Osteoblast (primary cell): ENCODE measurements around the gene ZMYND11. TPM values are rescaled to one million over a fixed set of nuclear protein-coding genes. Genes with fewer than 3 reads are reported as not detected.

Source experiments
- DNase-seq: peaks from one replicate; pipeline ENCODE4 v3.0.0; 2011; ENCODE audit warnings: low spot score, mixed read lengths; ENCODE audit not compliant: insufficient read length; ENCODE audit errors: missing footprints
- H2AFZ ChIP-seq: 2 replicates; pipeline ENCODE4 v1.6.0; 2011; ENCODE audit warnings: mild to moderate bottlenecking, low read length
- H3K27ac ChIP-seq: 2 replicates; pipeline ENCODE4 v1.5.1; 2011; ENCODE audit warnings: mild to moderate bottlenecking, low read depth, low read length, moderate library complexity
- H3K27me3 ChIP-seq: 2 replicates; pipeline ENCODE4 v1.6.0; 2012; ENCODE audit warnings: mild to moderate bottlenecking, control low read depth, inconsistent platforms, low read length, moderate library complexity; ENCODE audit not compliant: insufficient read depth
- H3K36me3 ChIP-seq: 2 replicates; pipeline ENCODE4 v1.5.1; 2011; ENCODE audit warnings: mild to moderate bottlenecking, low read length, control low read depth, moderate library complexity; ENCODE audit not compliant: insufficient read depth
- H3K4me1 ChIP-seq: 2 replicates; pipeline ENCODE4 v1.5.1; 2011; ENCODE audit warnings: mild to moderate bottlenecking, low read length, control low read depth, moderate library complexity; ENCODE audit not compliant: insufficient read depth
- H3K4me2 ChIP-seq: 2 replicates; pipeline ENCODE4 v1.6.0; 2011; ENCODE audit warnings: mild to moderate bottlenecking, low read length; ENCODE audit not compliant: insufficient read depth
- H3K4me3 ChIP-seq: fragments of 200-600 bp; sonication (generic); 3 replicates; pipeline ENCODE4 v1.5.1; 2012; ENCODE audit warnings: mild to moderate bottlenecking, low read length, inconsistent platforms; ENCODE audit not compliant: insufficient read depth
- H3K79me2 ChIP-seq: 2 replicates; pipeline ENCODE4 v1.6.0; 2012; ENCODE audit warnings: mild to moderate bottlenecking, low read length, control low read depth, inconsistent platforms; ENCODE audit not compliant: insufficient read depth
- H3K9me3 ChIP-seq: 2 replicates; pipeline ENCODE4 v1.5.1; 2011; ENCODE audit warnings: low read depth, low read length, control low read depth
- H4K20me1 ChIP-seq: 2 replicates; pipeline ENCODE4 v1.6.0; 2012; ENCODE audit warnings: mild to moderate bottlenecking, low read length, control low read depth; ENCODE audit not compliant: insufficient read depth
- total RNA-seq: library from RNA; depleted of rRNA; stranded (reverse); fragments of >200 nt; gene quantifications from 2 replicates; pipeline ENCODE4 v1.2.3, GENCODE V29; 2012
- TF ChIP-seq, protein P1 (sequence below): IDR thresholded peaks from 2 replicates; pipeline ENCODE4 v1.5.1; 2011; ENCODE audit warnings: mild to moderate bottlenecking, low read depth, low read length, moderate library complexity; ENCODE audit errors: extremely low read depth

ZMYND11 gene
- total RNA-seq, 1 donor: 56.5 TPM

GRCh38 chr10:271722-272121 lies 136.5 kb downstream of the ZMYND11 start:
- TF ChIP-seq, protein P1, sequence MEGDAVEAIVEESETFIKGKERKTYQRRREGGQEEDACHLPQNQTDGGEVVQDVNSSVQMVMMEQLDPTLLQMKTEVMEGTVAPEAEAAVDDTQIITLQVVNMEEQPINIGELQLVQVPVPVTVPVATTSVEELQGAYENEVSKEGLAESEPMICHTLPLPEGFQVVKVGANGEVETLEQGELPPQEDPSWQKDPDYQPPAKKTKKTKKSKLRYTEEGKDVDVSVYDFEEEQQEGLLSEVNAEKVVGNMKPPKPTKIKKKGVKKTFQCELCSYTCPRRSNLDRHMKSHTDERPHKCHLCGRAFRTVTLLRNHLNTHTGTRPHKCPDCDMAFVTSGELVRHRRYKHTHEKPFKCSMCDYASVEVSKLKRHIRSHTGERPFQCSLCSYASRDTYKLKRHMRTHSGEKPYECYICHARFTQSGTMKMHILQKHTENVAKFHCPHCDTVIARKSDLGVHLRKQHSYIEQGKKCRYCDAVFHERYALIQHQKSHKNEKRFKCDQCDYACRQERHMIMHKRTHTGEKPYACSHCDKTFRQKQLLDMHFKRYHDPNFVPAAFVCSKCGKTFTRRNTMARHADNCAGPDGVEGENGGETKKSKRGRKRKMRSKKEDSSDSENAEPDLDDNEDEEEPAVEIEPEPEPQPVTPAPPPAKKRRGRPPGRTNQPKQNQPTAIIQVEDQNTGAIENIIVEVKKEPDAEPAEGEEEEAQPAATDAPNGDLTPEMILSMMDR: no peak
- H3K36me3 ChIP-seq: peaks cover 11% of the 10 kb centered on the region
- no peak for DNase-seq
- H3K4me1 ChIP-seq: peaks cover 10% of the 10 kb centered on the region
- no peaks in the 10 kb centered on the region for H4K20me1 ChIP-seq
- H3K4me3 ChIP-seq: no peak overlapping the region
- H3K4me2 ChIP-seq: no peak overlapping the region
- H3K9me3 ChIP-seq: no peaks in the 10 kb centered on the region
- H2AFZ ChIP-seq: no peak overlapping the region
- no peaks in the 10 kb centered on the region for H3K79me2 ChIP-seq
- no peak overlapping the region for H3K27ac ChIP-seq
- H3K27me3 ChIP-seq: no peaks in the 10 kb centered on the region

- H2AFZ ChIP-seq: no peak overlapping the region
- no peak overlapping the region for H3K4me3 ChIP-seq
- no peaks in the 10 kb centered on the region for H3K4me1 ChIP-seq
- TF ChIP-seq, protein P1: no peak
- no peak overlapping the region for H3K4me2 ChIP-seq
- peaks cover 20% of the 10 kb centered on the region for H3K36me3 ChIP-seq
- no peak overlapping the region for H3K27ac ChIP-seq
- H3K79me2 ChIP-seq: no peaks in the 10 kb centered on the region
- no peak for DNase-seq
- no peaks in the 10 kb centered on the region for H4K20me1 ChIP-seq
- no peaks in the 10 kb centered on the region for H3K27me3 ChIP-seq
- H3K9me3 ChIP-seq: no peaks in the 10 kb centered on the region
Observed at GRCh38 chr10:273088-273487, 137.8 kb downstream of the ZMYND11 start.

DNA sequence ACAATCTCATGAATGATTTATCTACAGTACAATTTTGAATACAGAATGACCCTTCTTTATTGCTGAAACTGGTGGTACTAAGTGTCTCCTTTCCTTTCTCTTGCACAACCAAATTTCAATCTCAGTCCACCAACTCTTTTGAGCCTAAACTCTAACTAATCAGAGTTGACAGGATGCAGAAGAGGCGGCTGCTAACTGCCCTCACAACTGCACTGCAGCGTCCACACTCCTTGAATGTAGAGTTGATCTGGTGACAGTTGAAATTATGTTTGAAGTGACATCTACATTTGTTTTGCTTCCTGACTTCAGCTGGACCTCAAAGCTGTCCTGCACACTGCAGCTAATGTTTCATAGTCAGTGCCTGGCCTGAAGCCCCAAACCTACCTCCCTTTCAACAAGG lies 139.6 kb downstream of the ZMYND11 start:
- Histone ChIP-seq H3K4me1 (no peaks in the 10 kb centered on the region), H3K79me2 (no peaks in the 10 kb centered on the region), H3K4me3 (no peak overlapping the region), H3K36me3 (peaks cover 27% of the 10 kb centered on the region), H3K27ac (no peak overlapping the region), H3K9me3 (no peaks in the 10 kb centered on the region), H3K27me3 (no peaks in the 10 kb centered on the region), H3K4me2 (no peak overlapping the region), H4K20me1 (no peaks in the 10 kb centered on the region), H2AFZ (no peak overlapping the region)
- TF ChIP-seq, protein P1: no peak
- no peak for DNase-seq

DNA sequence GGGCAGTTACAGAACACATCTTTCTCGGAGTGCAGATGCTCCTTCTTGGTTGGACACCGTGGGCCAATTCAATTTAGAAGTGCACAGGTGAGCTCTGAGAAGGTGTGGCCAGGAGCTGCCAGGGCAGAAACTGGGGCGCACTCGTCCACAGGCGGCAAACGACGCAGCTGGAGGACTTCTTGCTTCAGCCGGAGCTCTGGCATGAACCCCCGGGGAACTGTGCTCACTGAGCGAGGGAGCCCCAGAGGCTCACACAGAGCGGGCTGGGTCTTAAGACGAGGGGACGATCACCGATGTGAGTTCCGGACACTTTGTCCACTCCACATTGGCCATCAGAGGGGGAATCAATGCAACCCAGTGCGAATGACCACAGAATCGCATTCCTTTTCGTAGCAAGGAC lies 140.4 kb downstream of the ZMYND11 start:
- Histone ChIP-seq H3K36me3 (peaks cover 35% of the 10 kb centered on the region), H3K27ac (no peak overlapping the region), H3K79me2 (no peaks in the 10 kb centered on the region), H2AFZ (no peak overlapping the region), H3K4me1 (no peaks in the 10 kb centered on the region), H3K4me2 (no peak overlapping the region), H3K4me3 (no peak overlapping the region), H4K20me1 (no peaks in the 10 kb centered on the region), H3K27me3 (no peaks in the 10 kb centered on the region), H3K9me3 (no peaks in the 10 kb centered on the region)
- DNase-seq: no peak
- TF ChIP-seq, protein P1: no peak
